DMS 273 treated with DMSO at 0.1 percent for 48 hours (cell line): ENCODE data around the gene EXOC3L2.

ENCODE experiments used
- DNase-seq: peaks from one replicate; lab custom pipeline; 2025; lab: John Stamatoyannopoulos, UW

The EXOC3L2 gene

DNA sequence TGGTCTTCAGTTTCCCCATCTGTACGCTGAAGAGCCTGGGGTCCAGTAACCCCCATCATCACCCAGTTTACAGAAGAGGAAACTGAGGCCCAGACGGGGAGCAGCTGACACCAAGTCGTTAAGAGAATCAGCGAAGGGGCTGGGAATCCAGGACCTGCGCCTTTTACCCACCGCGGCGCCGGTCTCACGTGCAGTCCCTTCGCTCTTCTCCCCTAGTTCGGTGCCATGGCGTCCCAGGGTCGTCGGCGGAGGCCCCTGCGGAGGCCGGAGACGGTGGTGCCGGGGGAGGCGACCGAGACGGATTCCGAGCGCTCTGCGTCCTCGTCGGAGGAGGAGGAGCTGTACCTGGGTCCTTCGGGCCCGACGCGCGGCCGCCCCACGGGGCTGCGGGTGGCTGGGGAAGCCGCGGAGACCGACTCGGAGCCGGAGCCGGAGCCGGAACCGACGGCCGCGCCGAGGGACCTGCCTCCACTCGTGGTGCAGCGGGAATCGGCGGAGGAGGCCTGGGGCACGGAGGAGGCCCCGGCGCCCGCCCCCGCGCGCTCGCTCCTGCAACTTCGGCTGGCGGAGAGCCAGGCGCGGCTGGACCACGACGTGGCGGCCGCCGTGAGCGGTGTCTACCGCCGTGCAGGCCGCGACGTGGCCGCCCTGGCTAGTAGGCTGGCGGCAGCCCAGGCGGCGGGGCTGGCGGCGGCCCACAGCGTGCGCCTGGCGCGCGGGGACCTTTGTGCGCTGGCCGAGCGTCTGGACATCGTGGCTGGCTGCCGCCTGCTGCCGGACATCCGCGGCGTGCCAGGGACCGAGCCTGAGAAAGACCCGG lies 65.9 kb downstream of the EXOC3L2 start:
- no peak for DNase-seq

GRCh38 chr19:45178262-45179071 lies 66.7 kb downstream of the EXOC3L2 start, which contains the start of gene BLOC1S3:
BLOC1S3 (plus strand) TSS chr19:45178784; CDS start chr19:45179297, 513 bp downstream.
- DNase-seq, result peak; percentile 100

DNA sequence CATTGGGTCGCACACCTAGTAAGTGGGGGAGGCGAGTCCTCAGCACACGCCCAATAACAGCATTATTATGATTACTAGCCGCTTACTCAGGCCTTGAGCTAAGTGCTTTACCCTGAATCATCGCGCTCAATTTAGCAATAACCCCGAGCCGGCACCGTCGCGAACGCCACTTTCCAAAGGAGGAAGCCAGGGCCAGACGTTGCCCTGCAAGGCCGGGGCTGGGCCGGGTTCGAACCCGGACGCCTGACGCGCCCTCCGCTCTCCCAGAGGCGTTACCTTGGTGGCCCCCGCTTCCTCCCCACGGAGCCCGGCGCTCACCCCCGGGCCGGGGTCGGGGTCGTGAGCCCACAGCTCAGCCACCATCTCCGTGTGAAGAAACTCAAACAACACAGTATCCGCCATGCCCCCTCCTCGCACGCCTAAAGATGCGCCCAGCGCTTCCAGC lies 67.4 kb downstream of the EXOC3L2 start, which contains the start of gene TRAPPC6A:
TRAPPC6A (minus strand) TSS at position 421 of the 445 bp plus-strand sequence; CDS start at position 402, 19 bp downstream.
- DNase-seq, result no peak

- no peak for DNase-seq
These were observed 69.5 kb downstream of the EXOC3L2 start for GRCh38 chr19:45175515-45176345.

GRCh38 chr19:45173816-45174215 lies 71.4 kb downstream of the EXOC3L2 start:
- no peak for DNase-seq

GRCh38 chr19:45172611-45173208 lies 72.5 kb downstream of the EXOC3L2 start:
- no peak for DNase-seq

DNA sequence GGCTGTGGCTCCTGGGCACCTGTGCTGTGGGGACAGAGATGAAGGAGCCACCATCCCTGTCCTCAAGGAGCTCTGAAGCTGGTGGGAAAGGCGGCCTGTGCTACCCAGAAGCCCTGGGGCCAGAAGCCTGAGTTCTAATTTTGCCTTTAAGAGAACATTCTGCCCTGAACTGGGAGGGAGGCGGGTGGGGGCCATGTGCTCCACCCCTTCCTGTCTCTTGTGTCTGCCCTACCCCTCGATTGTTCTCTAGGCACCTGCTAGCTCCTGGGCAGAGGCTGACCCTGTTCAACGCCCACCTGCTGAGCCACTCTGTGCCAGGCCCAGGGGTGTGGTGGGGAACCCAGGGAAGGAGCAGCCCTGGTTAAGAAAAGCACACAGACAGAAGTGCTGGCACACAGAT lies 73.0 kb downstream of the EXOC3L2 start:
- DNase-seq, result no peak

- DNase-seq, result no peak
These were observed 74.0 kb downstream of the EXOC3L2 start for GRCh38 chr19:45171211-45171623.

GRCh38 chr19:45170146-45171106 lies 74.8 kb downstream of the EXOC3L2 start:
- no peak for DNase-seq

GRCh38 chr19:45169602-45170001 lies 75.6 kb downstream of the EXOC3L2 start:
- DNase-seq, result no peak

- DNase-seq, result no peak
These were observed 76.3 kb downstream of the EXOC3L2 start for GRCh38 chr19:45168767-45169351.

DNA sequence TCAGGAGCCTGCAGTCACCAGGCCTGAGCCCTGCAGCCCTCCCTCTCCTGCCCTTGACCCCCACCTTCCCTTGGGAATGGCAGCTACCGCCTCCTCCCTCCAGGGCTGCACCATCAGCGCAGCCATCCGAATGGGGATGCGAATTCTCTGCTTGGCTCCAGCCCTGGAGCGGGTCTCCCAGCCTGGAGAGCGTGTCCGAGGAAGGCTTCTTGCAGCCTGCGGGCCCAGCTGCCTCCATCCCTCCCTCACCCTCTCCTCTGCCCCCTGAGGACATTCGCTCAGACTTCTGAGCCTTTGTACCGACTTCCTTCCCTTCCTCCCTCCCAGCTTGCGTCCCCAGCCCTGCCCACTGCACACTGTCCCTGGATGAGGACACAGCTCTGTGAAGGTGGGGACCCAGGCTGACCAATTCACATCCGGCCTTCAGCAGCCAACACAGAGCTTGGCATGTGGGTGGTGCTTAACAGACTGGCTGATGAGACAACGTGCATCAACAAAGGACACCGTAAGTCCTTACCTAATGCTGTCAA lies 78.4 kb downstream of the EXOC3L2 start:
- DNase-seq, result no peak

DNA sequence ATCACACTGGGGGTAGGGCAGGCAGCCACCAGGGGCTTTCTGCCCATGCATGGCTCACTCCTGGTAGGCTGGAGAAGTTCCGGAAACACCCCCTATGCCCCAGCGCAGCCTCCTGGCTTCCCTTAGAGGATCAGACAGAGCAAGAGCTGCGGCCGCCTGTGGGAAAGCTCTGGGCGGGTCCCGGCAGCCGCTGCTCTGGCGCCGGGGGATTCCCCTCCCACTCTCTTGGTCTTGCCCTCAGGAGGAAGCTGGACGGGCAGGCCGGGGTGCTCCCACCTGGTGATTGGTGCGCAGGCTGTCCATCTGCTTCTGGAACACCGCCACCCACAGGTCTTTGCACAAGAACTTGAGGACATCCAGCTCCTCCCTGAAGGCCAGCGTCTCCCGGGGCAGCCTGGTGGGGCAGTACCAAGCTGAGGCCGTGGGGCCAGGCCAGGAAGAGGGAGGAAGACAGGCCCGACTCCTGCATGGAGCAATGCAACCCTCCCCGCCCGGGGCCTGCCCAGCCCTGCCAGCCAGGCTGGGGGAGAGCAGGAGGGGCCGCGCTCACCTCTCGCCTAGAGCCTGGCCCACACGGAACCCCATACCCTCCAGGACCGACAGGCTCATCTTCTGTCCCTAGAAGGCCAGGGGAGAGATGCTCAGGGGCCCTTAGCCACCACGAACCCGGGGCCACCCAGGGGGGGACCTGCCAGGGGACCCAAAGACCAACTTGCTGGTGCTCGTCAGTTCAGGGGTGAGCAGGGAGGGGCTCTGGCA lies 80.5 kb downstream of the EXOC3L2 start:
- no peak for DNase-seq

GRCh38 chr19:45163751-45164460 lies 81.3 kb downstream of the EXOC3L2 start:
- DNase-seq, result no peak

- DNase-seq, result no peak
These were observed 82.1 kb downstream of the EXOC3L2 start for GRCh38 chr19:45163156-45163555.

DNA sequence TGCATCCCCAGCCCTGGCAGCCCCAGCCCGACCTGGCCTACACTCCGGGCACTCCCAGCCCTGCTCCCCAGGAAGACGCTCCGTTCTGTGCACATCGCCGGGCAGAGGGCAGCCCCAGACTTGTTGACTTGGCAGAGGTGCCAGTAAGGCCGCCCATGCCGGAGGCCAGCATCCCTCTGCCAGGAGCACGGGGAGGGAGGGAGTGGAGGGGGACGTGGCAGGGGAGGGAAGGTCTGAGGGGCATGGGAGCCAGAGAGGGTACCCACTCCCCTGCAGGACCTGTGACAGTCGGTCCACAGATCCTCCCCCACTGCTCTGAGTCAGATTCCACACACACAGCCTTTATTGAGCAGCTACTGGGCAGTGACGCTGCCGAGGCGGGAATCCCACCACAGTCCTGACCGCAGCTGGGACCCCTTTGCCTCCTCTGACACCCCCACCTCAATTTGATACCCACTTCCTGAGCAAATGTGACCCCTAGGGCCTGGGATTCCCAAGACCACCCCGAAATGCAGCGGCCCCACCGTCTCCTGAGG lies 82.5 kb downstream of the EXOC3L2 start:
- peak; percentile 91 for DNase-seq
